IMR-90 (cell line): ENCODE data around the gene HINT2. TPM values are rescaled to one million over a fixed set of nuclear protein-coding genes. Genes with fewer than 3 reads are reported as not detected.

Source experiments
- ATAC-seq: fragments of 200-7000 bp; cut with Tn5 transposase; 2 replicates; pipeline ENCODE4 v1.9.1; 2020; ENCODE audit warnings: low read depth, mild to moderate bottlenecking, moderate library complexity
- BruUV-seq: library from RNA; stranded (reverse); fragments of 400-500 nt; replicated peaks from 2 replicates; lab custom pipeline; 2021; lab: Mats Ljungman, UMichigan
- CTCF ChIA-PET: fragments of 300-600 bp; formaldehyde crosslinking; extraction: SDS; loops from one replicate; lab custom pipeline; 2021; ENCODE audit warnings: antibody characterized with exemption; lab: Yijun Ruan, JAX
- POLR2A ChIA-PET: fragments of 300-600 bp; sonication (Branson Sonifier 250); formaldehyde crosslinking; loops from one replicate; lab custom pipeline; 2022; ENCODE audit warnings: antibody characterized with exemption; ENCODE audit not compliant: unreplicated experiment; lab: Charles Lee
- DNase-seq: peaks from one replicate; pipeline ENCODE4 v3.0.0; 2013
- H2AFZ ChIP-seq: replicated peaks from 2 replicates; pipeline ENCODE3; 2013; ENCODE audit warnings: low read length, mild to moderate bottlenecking; ENCODE audit not compliant: poor library complexity
- H2AK5ac ChIP-seq: 2 replicates; pipeline ENCODE4 v1.6.1; 2013; ENCODE audit warnings: low read depth, low read length, inconsistent platforms
- H2AK9ac ChIP-seq: replicated peaks from 2 replicates; pipeline ENCODE3; 2013; ENCODE audit warnings: mild to moderate bottlenecking, low read depth, low read length, moderate library complexity; ENCODE audit not compliant: poor library complexity
- H2BK120ac ChIP-seq: 2 replicates; pipeline ENCODE4 v1.6.1; 2013; ENCODE audit warnings: low read depth, low read length, inconsistent platforms
- H2BK15ac ChIP-seq: 3 replicates; pipeline ENCODE4 v1.6.1; 2013; ENCODE audit warnings: low read depth, low read length, inconsistent platforms
- H2BK20ac ChIP-seq: 2 replicates; pipeline ENCODE4 v1.6.1; 2013; ENCODE audit warnings: low read depth, mild to moderate bottlenecking, inconsistent platforms, low read length, moderate library complexity
- H2BK5ac ChIP-seq: 2 replicates; pipeline ENCODE4 v1.6.1; 2013; ENCODE audit warnings: mild to moderate bottlenecking, low read depth, low read length, inconsistent platforms; ENCODE audit not compliant: poor library complexity, severe bottlenecking
- H3K14ac ChIP-seq: replicated peaks from 2 replicates; pipeline ENCODE4 v1.6.1; 2013; ENCODE audit warnings: low read depth, low read length, inconsistent platforms
- H3K18ac ChIP-seq: 2 replicates; pipeline ENCODE4 v1.6.1; 2013; ENCODE audit warnings: low read depth, low read length, control low read depth
- H3K23ac ChIP-seq: 2 replicates; pipeline ENCODE4 v1.6.1; 2013; ENCODE audit warnings: low read depth, low read length, inconsistent platforms
- H3K27ac ChIP-seq: 2 replicates; pipeline ENCODE4 v1.5.1; 2013; ENCODE audit warnings: mild to moderate bottlenecking, control low read depth, low read length; ENCODE audit not compliant: insufficient read depth
- H3K27me3 ChIP-seq: 2 replicates; pipeline ENCODE4 v1.6.1; 2013; ENCODE audit warnings: low read length; ENCODE audit not compliant: control insufficient read depth, insufficient read depth
- H3K36me3 ChIP-seq: 2 replicates; pipeline ENCODE4 v1.6.1; 2013; ENCODE audit warnings: low read length, mixed read lengths; ENCODE audit not compliant: control insufficient read depth, insufficient read depth
- H3K4ac ChIP-seq: 2 replicates; pipeline ENCODE4 v1.6.1; 2013; ENCODE audit warnings: low read depth, low read length, inconsistent platforms
- H3K4me1 ChIP-seq: 2 replicates; pipeline ENCODE4 v1.6.1; 2013; ENCODE audit warnings: low read length, mixed read lengths; ENCODE audit not compliant: control insufficient read depth, insufficient read depth
- H3K4me2 ChIP-seq: 2 replicates; pipeline ENCODE4 v1.6.1; 2013; ENCODE audit warnings: low read depth, mild to moderate bottlenecking, control low read depth, low read length, moderate library complexity
- H3K4me3 ChIP-seq: 2 replicates; pipeline ENCODE4 v1.5.1; 2013; ENCODE audit warnings: low read depth, mild to moderate bottlenecking, control low read depth, low read length, moderate library complexity; ENCODE audit not compliant: insufficient read depth
- H3K56ac ChIP-seq: 2 replicates; pipeline ENCODE4 v1.6.1; 2013; ENCODE audit warnings: low read length, inconsistent platforms; ENCODE audit not compliant: insufficient read depth; ENCODE audit errors: extremely low read depth
- H3K79me1 ChIP-seq, 2 experiments: 2 replicates each; pipeline ENCODE4 v1.6.1; 2013; ENCODE audit warnings: low read length in 2 of 2, inconsistent platforms in 1 of 2, low read depth in 1 of 2
- H3K9ac ChIP-seq: 2 replicates; pipeline ENCODE4 v1.6.1; 2013; ENCODE audit warnings: low read depth, low read length, control low read depth
- H3K9me1 ChIP-seq: 2 replicates; pipeline ENCODE4 v1.6.1; 2013; ENCODE audit warnings: low read length, inconsistent platforms; ENCODE audit not compliant: insufficient read depth
- H3K9me3 ChIP-seq: 2 replicates; pipeline ENCODE4 v1.6.1; 2013; ENCODE audit warnings: low read length; ENCODE audit not compliant: control insufficient read depth, insufficient read depth
- H4K20me1 ChIP-seq: 2 replicates; pipeline ENCODE4 v1.6.1; 2013; ENCODE audit warnings: low read length, inconsistent platforms; ENCODE audit not compliant: insufficient read depth
- H4K5ac ChIP-seq: 2 replicates; pipeline ENCODE4 v1.6.1; 2013; ENCODE audit warnings: mild to moderate bottlenecking, low read depth, low read length, control low read depth
- H4K8ac ChIP-seq, 2 experiments: 2 replicates each; pipeline ENCODE4 v1.6.1; 2013; ENCODE audit warnings: low read depth in 2 of 2, low read length in 2 of 2, control low read depth in 1 of 2, inconsistent platforms in 1 of 2
- H4K91ac ChIP-seq: 2 replicates; pipeline ENCODE4 v1.6.1; 2013; ENCODE audit warnings: low read depth, low read length, inconsistent platforms; ENCODE audit not compliant: insufficient read depth
- BHLHE40 ChIP-seq: fragments of 150-350 bp; IDR thresholded peaks from 2 replicates; pipeline ENCODE4 v1.6.1; 2016; ENCODE audit warnings: mild to moderate bottlenecking, low read depth, low read length
- CEBPB ChIP-seq: IDR thresholded peaks from 2 replicates; pipeline ENCODE4 v1.6.1; 2012; ENCODE audit warnings: low read depth, low read length, improper control_type of control experiment
- FOS ChIP-seq: fragments of 150-350 bp; IDR thresholded peaks from 2 replicates; pipeline ENCODE4 v1.6.1; 2016; ENCODE audit warnings: low read depth, low read length
- MAFK ChIP-seq: IDR thresholded peaks from 2 replicates; pipeline ENCODE4 v1.6.1; 2012; ENCODE audit warnings: low read depth, low read length, improper control_type of control experiment
- MAZ ChIP-seq: IDR thresholded peaks from 2 replicates; pipeline ENCODE4 v1.6.1; 2012; ENCODE audit warnings: low read depth, mild to moderate bottlenecking, low read length, improper control_type of control experiment, moderate library complexity, borderline replicate concordance
- MXI1 ChIP-seq: IDR thresholded peaks from 2 replicates; pipeline ENCODE4 v1.6.1; 2012; ENCODE audit warnings: low read depth, mild to moderate bottlenecking, low read length, moderate library complexity, borderline replicate concordance
- NFE2L2 ChIP-seq: fragments of 150-350 bp; IDR thresholded peaks from 2 replicates; pipeline ENCODE4 v1.6.1; 2016; ENCODE audit warnings: low read depth, mild to moderate bottlenecking, low read length
- POLR2A ChIP-seq: IDR thresholded peaks from 2 replicates; pipeline ENCODE4 v1.6.1; 2012; ENCODE audit warnings: mild to moderate bottlenecking, low read depth, low read length
- RAD21 ChIP-seq: IDR thresholded peaks from 2 replicates; pipeline ENCODE4 v1.6.1; 2012; ENCODE audit warnings: low read length, improper control_type of control experiment
- RCOR1 ChIP-seq: IDR thresholded peaks from 2 replicates; pipeline ENCODE4 v1.6.1; 2012; ENCODE audit warnings: mild to moderate bottlenecking, low read length, improper control_type of control experiment; ENCODE audit not compliant: insufficient replicate concordance
- RFX5 ChIP-seq: IDR thresholded peaks from 2 replicates; pipeline ENCODE4 v1.8.0; 2012; ENCODE audit warnings: low read depth, mild to moderate bottlenecking, low read length, moderate library complexity
- SMC3 ChIP-seq: fragments of 150-350 bp; IDR thresholded peaks from 2 replicates; pipeline ENCODE4 v1.6.1; 2016; ENCODE audit warnings: low read depth, mild to moderate bottlenecking, antibody characterized with exemption, low read length, moderate library complexity
- WGBS, 2 experiments: methylation state at CpG; one replicate each; pipeline versions ENCODE4 v1.1.5 to v1.1.7; 2013; ENCODE audit warnings: missing lambda C conversion rate in 2 of 2; ENCODE audit not compliant: insufficient read length in 1 of 2; ENCODE audit errors: extremely low coverage in 2 of 2; 5-methylcytosine and 5-hydroxymethylcytosine counted together
- dilution Hi-C: fragments of 300-500 bp; cut with HindIII; formaldehyde crosslinking; loops from one replicate; pipeline ENCODE4 v1.14.3; 2018; ENCODE audit warnings: low sequenced_read_pairs; ENCODE audit not compliant: unreplicated experiment
- in situ Hi-C: fragments of 300-500 bp; cut with MboI; formaldehyde crosslinking; loops from 3 replicates; pipeline ENCODE4 v1.14.3; 2019; ENCODE audit warnings: low sequenced_read_pairs, inconsistent platforms, mixed read lengths
- intact Hi-C: fragments of 100-400 bp; cut with micrococcal nuclease; formaldehyde crosslinking; loops from 2 replicates; pipeline ENCODE4 v1.10.0; 2022
- polyA plus RNA-seq, 3 experiments: library from polyadenylated mRNA; depleted of rRNA; stranded (reverse); fragments of >200 nt; gene quantifications; 2 replicates each; pipeline ENCODE4 v1.2.3, GENCODE V29; 2012; ENCODE audit warnings: low replicate concordance in 1 of 3
- total RNA-seq: library from RNA; depleted of rRNA; stranded (reverse); fragments of >200 nt; gene quantifications from 2 replicates; pipeline ENCODE4 v1.2.3, GENCODE V29; 2012
- TF ChIP-seq, protein P1 (sequence below): conservative IDR thresholded peaks from 2 replicates; pipeline ENCODE4 v1.5.1; 2012; ENCODE audit warnings: mild to moderate bottlenecking, low read depth, low read length, improper control_type of control experiment
- TF ChIP-seq, protein P2 (sequence below): fragments of 150-350 bp; IDR thresholded peaks from 2 replicates; pipeline ENCODE4 v1.6.1; 2017; ENCODE audit warnings: mild to moderate bottlenecking, antibody characterized with exemption, low read length, low read depth
- TF ChIP-seq, protein P3 (sequence below): fragments of 150-350 bp; IDR thresholded peaks from 2 replicates; pipeline ENCODE4 v1.6.1; 2016; ENCODE audit warnings: low read depth, mild to moderate bottlenecking, low read length, moderate library complexity, borderline replicate concordance

HINT2 gene
- total and polyA plus RNA-seq, 2 of the 4 experiments (the other 2 are of a cell fraction) = 7.5 to 20.6 TPM

DNA sequence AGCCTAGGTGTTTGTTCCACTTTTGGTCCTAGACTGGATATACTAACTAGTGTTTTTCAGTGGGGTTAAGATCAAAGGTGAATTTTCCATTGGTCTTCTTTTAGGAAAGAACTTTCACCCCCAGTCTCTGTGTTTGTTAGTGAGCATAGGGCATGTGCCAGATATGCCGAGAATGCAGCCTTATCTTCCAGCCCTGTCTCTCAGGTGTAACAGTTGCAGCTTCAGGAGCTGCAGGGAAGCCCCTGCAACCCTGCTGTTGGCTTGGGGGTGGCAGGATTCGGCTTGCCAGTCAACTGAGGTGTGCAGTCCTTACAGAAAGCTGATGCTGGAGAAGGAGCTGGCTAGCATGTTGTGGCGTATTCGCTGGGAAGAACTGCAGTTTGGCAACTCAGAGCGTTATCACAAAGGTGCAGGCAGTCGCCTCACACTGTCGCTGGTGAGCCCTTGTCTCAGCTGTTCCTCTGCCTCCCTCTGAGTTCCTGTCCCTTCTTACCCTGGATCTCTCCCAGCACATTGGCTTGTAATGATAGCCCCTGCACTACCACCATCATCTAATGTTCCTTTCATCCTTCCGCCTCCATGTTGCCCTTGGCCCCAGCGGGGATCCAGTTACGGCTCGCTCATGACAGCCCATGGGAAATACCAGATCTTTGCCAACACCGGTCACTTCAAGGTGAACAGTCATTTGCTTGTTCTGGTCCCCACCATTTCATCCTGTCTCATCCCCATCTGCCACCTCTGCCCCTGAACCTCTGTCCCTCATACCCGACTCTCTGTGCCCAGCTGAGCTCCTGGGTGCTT, 13.3 kb downstream of the HINT2 start:
- in situ Hi-C loops = no loop called here
- no peaks in the 10 kb centered on the region; the same call in 1 of the 2 replicates for H3K4me1 ChIP-seq
- H2AFZ ChIP-seq = no peak overlapping the region
- no peak overlapping the region for H3K56ac ChIP-seq
- WGBS, 2 experiments = 89% methylated on average over 9 of the region's 13 CpGs; no CpG with 5 or more reads in 1 of the 2 experiments
- DNase-seq (no peak), ATAC-seq (no peak)
- no peak overlapping the region for H2BK20ac ChIP-seq
- no peak overlapping the region for H4K8ac ChIP-seq
- no peaks in the 10 kb centered on the region for H3K9me3 ChIP-seq
- ChIA-PET CTCF (no interaction called here), POLR2A (interaction anchor here (0.9 kb wide), 1 partner anchor 10 kb away, joined by 3 read pairs; no protein-coding TSS in a partner anchor)
- H3K23ac ChIP-seq = no peak overlapping the region
- H4K91ac ChIP-seq = no peak overlapping the region
- peaks cover 35% of the 10 kb centered on the region for H3K36me3 ChIP-seq
- H3K27ac ChIP-seq = no peak overlapping the region
- H3K9ac ChIP-seq = no peak overlapping the region
- H3K4me2 ChIP-seq = no peak overlapping the region
- H3K9me1 ChIP-seq = peaks cover 20% of the 10 kb centered on the region
- no peaks in the 10 kb centered on the region for H3K27me3 ChIP-seq
- dilution Hi-C loops = no loop called here
- no peak overlapping the region for H3K18ac ChIP-seq
- H2BK120ac ChIP-seq = no peak overlapping the region
- H2BK15ac ChIP-seq = no peak overlapping the region
- intact Hi-C loops = no loop called here
- no peaks in the 10 kb centered on the region for H4K20me1 ChIP-seq
- H4K5ac ChIP-seq = no peak overlapping the region
- H3K4ac ChIP-seq = no peak overlapping the region
- H2AK5ac ChIP-seq = no peak overlapping the region
- no peak overlapping the region for H3K14ac ChIP-seq
- no peak overlapping the region for H2BK5ac ChIP-seq
- H2AK9ac ChIP-seq = no peak overlapping the region
- no TSS peak for BruUV-seq
- H3K79me1 ChIP-seq = peaks cover 0 to 19% of the 10 kb centered on the region in 2 experiments; a peak in 2 of 4 replicates
- H3K4me3 ChIP-seq = no peak overlapping the region
- TF ChIP-seq SMC3 (no peak), FOS (no peak), MAZ (no peak), CEBPB (no peak), RFX5 (no peak), NFE2L2 (no peak), MAFK (no peak), MXI1 (no peak), RCOR1 (no peak), RAD21 (no peak), POLR2A (no peak), BHLHE40 (no peak)
- TF ChIP-seq, protein P1, sequence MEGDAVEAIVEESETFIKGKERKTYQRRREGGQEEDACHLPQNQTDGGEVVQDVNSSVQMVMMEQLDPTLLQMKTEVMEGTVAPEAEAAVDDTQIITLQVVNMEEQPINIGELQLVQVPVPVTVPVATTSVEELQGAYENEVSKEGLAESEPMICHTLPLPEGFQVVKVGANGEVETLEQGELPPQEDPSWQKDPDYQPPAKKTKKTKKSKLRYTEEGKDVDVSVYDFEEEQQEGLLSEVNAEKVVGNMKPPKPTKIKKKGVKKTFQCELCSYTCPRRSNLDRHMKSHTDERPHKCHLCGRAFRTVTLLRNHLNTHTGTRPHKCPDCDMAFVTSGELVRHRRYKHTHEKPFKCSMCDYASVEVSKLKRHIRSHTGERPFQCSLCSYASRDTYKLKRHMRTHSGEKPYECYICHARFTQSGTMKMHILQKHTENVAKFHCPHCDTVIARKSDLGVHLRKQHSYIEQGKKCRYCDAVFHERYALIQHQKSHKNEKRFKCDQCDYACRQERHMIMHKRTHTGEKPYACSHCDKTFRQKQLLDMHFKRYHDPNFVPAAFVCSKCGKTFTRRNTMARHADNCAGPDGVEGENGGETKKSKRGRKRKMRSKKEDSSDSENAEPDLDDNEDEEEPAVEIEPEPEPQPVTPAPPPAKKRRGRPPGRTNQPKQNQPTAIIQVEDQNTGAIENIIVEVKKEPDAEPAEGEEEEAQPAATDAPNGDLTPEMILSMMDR = no peak
- TF ChIP-seq, protein P2, sequence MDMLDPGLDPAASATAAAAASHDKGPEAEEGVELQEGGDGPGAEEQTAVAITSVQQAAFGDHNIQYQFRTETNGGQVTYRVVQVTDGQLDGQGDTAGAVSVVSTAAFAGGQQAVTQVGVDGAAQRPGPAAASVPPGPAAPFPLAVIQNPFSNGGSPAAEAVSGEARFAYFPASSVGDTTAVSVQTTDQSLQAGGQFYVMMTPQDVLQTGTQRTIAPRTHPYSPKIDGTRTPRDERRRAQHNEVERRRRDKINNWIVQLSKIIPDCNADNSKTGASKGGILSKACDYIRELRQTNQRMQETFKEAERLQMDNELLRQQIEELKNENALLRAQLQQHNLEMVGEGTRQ = no peak
- TF ChIP-seq, protein P3, sequence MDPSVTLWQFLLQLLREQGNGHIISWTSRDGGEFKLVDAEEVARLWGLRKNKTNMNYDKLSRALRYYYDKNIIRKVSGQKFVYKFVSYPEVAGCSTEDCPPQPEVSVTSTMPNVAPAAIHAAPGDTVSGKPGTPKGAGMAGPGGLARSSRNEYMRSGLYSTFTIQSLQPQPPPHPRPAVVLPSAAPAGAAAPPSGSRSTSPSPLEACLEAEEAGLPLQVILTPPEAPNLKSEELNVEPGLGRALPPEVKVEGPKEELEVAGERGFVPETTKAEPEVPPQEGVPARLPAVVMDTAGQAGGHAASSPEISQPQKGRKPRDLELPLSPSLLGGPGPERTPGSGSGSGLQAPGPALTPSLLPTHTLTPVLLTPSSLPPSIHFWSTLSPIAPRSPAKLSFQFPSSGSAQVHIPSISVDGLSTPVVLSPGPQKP = no peak
